NCI-H1417 treated with DMSO at 0.1 percent for 48 hours (cell line): ENCODE data around the gene PEAK3.
"Not testable (repeated sequence)": the region's sequence is repeated elsewhere in the genome, so short reads cannot be mapped to it uniquely, and the experiment has no call there.

Experiments used
- DNase-seq: peaks from one replicate; lab custom pipeline; 2025; lab: John Stamatoyannopoulos, UW

The PEAK3 gene

DNA sequence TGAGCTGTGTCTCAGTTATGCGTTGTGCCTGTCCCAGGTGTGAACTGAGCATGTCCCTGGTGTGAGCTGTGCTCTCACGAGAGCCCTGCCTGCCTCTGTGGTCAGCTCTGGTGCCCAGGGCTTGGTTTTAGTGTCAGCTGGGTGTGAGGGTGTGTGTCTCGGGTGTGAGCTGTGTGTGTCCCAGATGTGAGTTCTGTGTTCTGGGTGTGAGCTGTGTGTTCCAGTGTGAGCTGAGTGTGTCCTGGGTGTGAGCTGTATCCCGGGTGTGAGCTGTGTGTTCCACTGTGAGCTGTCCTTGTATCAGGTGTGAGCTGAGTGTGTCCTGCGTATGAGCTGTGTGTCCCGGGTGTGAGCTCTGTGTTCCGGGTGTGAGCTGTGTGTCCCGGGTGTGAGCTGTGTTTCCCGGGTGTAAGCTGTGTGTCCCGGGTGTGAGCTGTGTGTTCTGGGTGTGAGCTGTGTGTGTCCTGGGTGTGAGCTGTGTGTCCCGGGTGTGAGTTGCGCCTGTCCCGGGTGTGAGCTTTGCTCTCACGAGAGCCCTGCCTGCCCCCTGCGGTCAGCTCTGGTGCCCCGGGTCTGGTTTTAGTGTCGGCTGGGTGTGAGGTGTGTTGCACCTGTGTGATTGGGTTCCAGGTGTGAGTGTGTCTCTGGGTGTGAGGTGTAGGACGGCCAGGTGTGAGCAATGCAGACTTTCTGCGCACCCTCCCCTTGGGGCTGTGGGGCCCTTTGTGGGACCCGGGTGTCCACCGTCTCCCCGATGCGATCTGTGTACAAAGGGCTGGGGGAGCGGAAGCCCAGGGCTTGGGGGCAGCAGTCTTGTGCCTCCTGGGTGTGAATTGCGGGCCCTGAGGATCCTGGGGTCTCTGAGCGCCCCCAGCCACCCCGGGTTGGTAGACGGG, 7.1 kb upstream of the PEAK3 start:
- no peak for DNase-seq

DNA sequence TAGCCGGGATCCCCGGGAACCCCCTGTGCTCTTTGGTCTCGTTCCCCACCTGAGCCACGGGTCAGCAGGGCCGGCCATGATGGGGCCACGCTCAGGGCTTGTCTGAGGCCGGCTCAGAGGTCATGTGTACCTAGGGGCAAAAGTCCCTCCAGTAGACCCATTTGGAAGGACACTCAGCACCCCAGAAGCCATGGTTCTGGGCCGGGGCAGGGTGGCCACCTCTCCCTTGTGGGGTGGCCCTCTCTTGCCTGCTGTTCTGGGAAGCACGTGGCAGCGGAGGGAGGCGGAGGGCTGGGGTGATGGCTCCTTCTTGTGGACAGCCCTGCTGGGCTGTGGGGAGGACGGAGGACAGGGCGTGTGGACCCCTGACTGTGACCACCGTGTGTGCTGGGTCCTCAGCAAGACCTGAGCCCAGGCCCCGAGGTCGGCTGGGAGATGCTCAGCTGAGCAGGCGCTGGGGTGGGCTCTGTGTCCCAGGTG, 6.4 kb upstream of the PEAK3 start:
- DNase-seq, result no peak

DNA sequence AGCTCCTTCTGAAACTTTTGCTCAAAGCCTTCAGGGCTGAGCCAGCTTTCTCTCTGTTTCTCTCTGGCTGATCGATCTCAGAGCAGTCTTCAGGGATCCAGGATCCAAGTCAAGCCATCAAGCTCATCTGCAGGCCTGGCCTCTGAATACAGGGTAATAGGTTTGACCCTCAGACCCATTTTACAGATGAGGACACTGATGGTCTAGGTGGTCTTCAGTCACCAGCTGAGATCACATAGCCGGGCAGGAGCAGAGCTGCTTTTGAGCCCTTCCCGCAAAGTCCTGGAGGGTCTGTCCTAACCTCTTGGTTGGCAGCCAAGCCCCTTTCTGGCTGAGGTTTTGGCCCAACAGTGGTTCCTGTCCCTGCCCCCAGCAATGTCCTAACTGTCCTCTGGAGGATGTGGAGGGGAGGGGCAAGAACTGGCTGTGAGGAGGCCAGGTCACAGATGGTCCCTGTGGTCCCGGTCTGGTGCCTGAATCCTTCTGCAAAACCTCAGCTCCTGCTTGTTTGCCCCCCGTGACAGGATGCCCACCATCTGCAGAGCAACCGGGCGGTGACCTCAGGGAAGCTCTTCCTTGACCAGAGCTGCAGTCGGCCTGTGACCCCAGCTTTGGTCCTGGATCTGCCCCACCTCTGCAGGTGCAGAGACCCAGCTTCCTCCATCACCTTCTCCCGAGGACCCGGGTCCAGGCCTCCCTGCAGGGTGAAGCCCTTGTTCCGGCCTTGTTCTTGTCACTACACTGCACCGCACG, 5.8 kb upstream of the PEAK3 start:
- no peak for DNase-seq

DNA sequence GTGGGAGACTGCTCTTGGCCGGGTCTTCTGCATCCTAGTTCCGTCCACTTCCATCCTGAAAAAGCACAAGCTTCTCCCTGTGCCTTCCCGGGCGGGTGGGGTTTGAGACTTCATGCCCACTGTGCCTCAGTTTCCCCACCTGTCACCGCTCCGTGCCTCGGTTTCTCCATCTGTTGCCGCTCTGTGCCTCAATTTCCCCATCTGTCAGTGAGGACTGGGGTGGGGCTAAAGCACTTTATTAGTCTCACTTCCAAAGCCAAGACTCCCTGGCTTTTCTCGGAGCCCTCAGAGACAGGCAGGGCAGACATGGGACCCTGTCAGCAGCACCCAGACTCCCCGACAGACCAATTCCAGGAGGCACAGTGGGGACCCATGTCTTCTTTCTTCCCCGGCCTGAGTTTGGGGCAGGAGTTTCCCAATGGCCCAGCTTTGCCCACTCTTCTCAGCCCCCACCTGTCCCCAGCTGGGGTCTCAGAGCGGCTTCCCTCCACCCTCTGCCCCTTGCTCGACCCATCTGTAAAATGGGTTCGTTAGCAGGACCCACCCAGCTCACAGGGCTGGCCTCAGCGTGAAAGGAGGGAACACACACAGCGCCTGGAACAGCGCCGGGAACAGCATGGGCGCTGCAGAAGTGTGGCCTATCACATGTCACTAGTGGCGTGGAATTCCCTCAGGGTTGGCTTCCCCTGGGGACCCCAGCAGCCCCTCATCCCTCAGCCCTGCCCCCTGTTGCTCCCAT, 4.6 kb upstream of the PEAK3 start:
- no peak for DNase-seq

DNA sequence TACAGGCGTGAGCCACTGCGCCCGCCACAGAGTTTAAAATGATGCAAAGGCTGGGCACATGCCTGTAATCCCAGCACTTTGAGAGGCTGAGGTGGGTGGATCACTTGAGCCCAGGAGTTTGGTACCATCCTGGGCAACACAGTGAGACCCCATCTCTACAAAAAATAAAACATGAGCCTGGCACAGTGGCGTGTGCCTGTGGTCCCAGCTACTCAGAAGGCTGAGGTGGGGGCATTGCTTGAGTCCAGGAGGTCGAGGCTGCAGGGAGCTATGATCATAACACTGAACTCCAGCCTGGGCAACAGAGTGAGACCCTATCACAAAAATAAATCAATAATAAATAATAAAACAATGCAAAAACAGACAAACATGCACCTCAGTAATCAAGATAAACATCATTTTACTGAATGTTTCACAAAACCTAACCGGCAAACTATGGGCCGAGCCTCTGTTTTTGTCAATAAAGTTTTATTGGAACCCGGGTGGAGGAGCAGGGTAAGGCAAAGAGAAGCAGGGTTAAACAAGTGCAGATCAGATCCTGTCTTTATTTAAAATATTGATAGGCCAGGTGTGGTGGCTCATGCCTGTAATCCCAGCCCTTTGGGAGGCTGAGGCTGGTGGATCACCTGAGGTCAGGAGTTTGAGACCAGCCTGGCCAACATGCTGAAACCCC, 2.0 kb upstream of the PEAK3 start:
- no peak for DNase-seq

GRCh38 chr19:2282862-2283237, 875 bp upstream of the PEAK3 start:
- no peak for DNase-seq

DNA sequence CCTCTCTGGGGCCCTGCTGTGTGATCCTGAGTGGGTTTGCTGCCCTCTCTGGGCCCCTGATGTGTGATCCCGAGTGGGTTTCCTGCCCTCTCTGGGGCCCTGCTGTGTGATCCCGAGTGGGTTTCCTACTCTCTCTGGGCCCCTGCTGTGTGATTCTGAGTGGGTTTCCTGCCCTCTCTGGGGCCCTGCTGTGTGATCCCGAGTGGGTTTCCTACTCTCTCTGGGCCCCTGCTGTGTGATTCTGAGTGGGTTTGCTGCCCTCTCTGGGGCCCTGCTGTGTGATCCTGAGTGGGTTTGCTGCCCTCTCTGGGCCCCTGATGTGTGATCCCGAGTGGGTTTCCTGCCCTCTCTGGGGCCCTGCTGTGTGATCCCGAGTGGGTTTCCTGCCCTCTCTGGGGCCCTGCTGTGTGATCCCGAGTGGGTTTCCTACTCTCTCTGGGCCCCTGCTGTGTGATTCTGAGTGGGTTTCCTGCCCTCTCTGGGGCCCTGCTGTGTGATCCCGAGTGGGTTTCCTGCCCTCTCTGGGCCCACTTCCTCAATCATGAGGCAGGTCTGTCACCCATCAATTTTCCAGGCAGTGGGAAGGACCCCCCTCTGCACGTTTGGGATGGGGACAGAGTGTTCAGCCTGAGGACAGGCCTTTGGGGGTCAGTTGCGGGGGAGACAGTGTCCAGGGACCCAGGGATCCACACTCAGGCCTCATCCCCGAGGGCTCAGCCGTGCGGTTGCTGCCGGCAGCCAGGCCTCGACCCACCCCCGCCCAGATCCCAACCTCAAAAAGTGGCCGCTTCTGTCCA, 512 bp downstream of the PEAK3 start:
- DNase-seq, result not testable (repeated sequence)

GRCh38 chr19:2280633-2281264, 1.2 kb downstream of the PEAK3 start:
- DNase-seq, result no peak

GRCh38 chr19:2278459-2279158, 3.4 kb downstream of the PEAK3 start:
- DNase-seq, result no peak

DNA sequence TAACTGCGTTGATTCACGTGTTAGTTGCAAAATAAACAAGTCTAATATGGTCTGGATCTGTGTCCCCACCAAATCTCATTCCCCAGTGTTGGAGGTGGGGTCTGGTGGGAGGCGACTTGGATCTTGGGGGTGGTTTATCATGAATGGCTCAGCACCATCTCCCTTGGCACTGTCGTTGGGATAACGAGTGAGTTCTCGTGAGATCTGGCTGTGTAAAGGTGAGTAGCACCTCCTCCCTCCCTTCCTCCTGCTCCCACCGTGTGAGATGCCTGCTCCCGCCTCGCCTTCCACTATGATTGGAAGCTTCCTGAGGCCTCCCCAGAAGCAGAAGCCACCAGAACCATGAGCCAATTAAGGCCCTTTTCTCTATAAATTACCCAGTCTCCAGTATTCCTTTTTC, 4.8 kb downstream of the PEAK3 start:
- no peak for DNase-seq

DNA sequence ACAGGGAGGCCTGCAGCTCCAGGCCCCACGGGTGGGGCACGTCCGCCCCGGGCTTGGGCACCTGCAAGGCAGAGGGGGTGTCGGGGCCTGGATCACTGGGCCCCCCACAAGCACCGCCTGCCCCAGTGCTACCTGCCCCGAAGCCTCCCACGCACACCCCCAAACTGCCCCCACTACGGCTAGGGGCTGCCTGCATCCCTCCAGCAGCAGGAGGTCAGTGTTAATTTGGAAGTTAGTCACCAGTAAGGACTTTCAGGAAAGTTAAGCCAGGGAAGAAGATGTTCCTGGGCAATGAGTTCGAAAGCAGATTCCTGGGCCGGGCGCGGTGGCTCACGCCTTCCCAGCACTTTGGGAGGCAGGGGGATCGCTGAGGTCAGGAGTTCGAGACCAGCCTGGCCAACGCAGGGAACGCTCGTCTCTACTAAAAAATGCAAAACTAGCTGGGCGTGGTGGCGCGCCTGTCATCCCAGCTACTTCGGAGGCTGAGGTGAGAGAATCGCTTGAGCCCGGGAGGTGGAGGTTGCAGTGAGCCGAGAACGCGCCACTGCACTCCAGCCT, 5.5 kb downstream of the PEAK3 start:
- no peak for DNase-seq

DNA sequence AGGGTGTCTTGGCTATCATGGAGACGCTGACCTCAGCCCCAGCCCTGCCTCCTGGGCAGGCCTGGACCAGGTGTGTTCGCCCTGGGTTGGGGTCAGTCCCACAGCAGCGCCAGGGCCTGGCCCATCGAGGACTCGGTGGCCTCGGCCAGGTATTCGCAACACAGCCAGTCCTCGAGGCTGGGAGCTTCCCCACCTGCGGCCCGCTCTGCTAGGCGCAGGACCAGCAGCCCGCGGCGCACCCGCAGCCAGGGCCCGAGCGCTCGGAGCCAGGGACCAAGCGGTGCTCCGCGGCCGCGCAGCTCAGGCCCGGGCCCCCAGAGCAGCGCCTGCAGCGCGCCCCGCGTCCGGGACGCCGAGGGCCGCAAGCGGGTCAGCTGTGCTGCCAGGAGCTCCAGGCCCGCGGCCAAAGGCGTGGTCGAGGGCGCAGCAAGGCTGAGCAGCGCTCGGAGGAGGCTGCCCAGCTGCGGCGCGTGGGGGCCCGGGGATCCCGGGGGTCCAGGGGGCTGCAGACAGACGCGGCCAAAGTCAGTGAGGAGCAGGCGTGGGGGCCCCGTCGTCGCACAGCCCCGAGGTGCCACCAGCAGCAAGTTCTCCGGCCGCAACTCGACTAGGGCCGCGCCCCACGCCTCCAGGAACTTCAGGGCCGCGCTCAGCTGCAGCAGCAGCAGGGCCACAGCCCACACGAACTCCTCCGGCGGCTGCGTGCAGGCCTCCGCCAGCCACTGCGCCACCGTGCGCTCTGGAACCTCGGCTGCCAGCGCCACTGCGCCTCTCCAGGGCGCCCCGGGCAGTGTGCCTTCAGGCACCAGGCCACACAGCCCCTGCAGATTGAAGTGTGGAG, 6.2 kb downstream of the PEAK3 start:
- no peak for DNase-seq

GRCh38 chr19:2274931-2275535, 6.9 kb downstream of the PEAK3 start:
- DNase-seq, result no peak

GRCh38 chr19:2274185-2274711, 7.7 kb downstream of the PEAK3 start:
- no peak for DNase-seq

DNA sequence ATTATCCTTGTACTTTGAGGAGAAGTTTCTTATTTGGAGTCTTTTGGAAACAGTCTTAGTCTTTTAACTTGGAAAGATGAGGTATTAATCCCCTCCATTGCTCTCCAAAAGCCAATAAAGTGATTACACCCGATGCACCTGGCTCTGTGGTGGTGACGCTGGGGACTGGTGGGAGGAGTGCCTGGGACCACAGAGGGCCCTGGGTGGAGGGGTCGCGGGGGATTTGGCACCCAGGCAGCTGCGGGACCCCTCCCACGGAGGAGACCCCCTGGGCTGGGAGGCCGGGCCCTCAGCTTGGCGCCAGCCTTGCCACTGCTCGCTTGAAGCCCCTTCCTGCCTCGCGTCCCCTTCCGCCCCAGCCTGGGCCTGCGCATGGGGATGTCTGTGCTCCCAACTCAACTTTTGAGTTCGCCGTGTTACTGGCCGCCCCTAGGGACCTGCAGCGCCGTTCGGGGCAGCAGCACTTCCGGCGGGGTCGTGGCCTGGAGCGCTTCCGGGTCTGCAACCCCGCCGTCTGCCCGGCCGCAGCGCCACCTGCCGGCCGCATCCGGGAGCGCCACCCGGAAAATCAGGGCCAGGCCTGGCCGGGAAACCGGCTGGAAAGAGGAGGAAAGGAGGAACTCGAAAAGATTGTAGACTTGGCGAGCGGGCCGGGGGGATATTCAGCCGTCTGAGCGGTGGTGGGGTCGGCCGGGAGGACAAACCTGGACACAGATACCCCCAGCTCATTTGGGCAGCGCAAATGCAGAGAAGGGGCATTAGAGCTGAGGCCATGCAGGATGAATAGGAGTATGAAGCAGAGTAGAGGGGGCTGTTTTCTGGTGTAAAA, 8.4 kb downstream of the PEAK3 start:
- DNase-seq, result no peak

- DNase-seq, result no peak
These were observed 10.5 kb downstream of the PEAK3 start for GRCh38 chr19:2271234-2272103.
